A549 treated with AZD9567 at 1 μM for 4 hours (cell line): ENCODE data around the gene RBBP8. TPM values are rescaled to one million over a fixed set of nuclear protein-coding genes. Genes with fewer than 3 reads are reported as not detected.

Experiments
- total RNA-seq: library from RNA; stranded (reverse); fragments of 200-300 nt; extraction: Qiagen RNA extraction; gene quantifications from 5 replicates; pipeline ENCODE4 v1.2.3, GENCODE V29; 2022; ENCODE audit not compliant: insufficient read depth

The RBBP8 gene
- 21.3 to 35.6 TPM (median 22.4 TPM) in 5 replicates for total RNA-seq

GRCh38 chr18:22933206-22933965 is at the start of gene RBBP8:
RBBP8 (plus strand) TSS chr18:22933328; CDS start chr18:22936852, 3,524 bp downstream.

Other genes starting within 250 kb of the RBBP8 start
- gene CABLES1, start 202.2 kb downstream of the RBBP8 start, total RNA-seq, result 11.5 to 20.4 TPM (median 11.7 TPM) in 5 replicates